Brain microvascular endothelial cell (primary cell): Measurements from ENCODE around the gene OSBPL10.

Source experiments
- DNase-seq: peaks from one replicate; pipeline ENCODE4 v3.0.0-alpha.2; 2020
- H3K27ac ChIP-seq: fragments of 250-450 bp; sonication (Bioruptor Pico); 2 replicates; pipeline ENCODE4 v1.5.1; 2020; ENCODE audit warnings: mild to moderate bottlenecking, moderate library complexity
- H3K27me3 ChIP-seq: fragments of 250-450 bp; sonication (Bioruptor Pico); replicated peaks from 2 replicates; pipeline ENCODE4 v1.5.1; 2020; ENCODE audit warnings: mild to moderate bottlenecking
- H3K36me3 ChIP-seq: fragments of 250-450 bp; sonication (Bioruptor Pico); replicated peaks from 2 replicates; pipeline ENCODE4 v1.5.1; 2020; ENCODE audit warnings: mild to moderate bottlenecking
- H3K4me3 ChIP-seq: 2 replicates; pipeline ENCODE4 v1.5.1; 2011; ENCODE audit warnings: low read depth, mild to moderate bottlenecking, control low read depth, low read length, moderate library complexity
- in situ Hi-C: cut with HindIII; loops from 2 replicates; pipeline ENCODE4 v1.10.0; 2017; ENCODE audit warnings: low sequenced_read_pairs, low pct_ligation_motif_present
- TF ChIP-seq, protein P1 (sequence below): IDR thresholded peaks from 2 replicates; pipeline ENCODE4 v1.5.1; 2011; ENCODE audit warnings: low read depth, mild to moderate bottlenecking, moderate library complexity, low read length, control low read depth, inconsistent platforms; ENCODE audit errors: missing control alignments

The OSBPL10 gene

DNA sequence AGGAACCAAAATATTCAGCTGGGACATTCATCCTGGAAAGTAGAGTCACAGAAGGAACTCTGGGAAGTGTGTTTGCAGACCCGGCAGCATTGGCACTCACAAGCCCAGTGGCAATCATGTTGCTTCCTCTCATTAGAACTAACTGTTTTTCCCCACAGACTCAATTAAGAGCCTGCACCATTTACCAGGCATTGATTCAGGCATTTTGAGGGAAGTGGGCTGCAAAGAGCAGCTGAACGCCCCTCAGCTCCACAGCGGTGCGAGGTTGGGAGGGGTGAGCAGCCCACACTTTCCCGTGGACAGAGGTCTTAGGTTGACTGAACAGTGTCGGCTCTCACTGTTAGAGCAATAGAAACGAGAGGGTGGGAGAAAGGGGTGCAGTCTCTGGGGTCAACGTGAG is 304.5 kb downstream of the OSBPL10 start:
- no peak overlapping the region for H3K27ac ChIP-seq
- in situ Hi-C loops, result no loop called here
- TF ChIP-seq, protein P1, sequence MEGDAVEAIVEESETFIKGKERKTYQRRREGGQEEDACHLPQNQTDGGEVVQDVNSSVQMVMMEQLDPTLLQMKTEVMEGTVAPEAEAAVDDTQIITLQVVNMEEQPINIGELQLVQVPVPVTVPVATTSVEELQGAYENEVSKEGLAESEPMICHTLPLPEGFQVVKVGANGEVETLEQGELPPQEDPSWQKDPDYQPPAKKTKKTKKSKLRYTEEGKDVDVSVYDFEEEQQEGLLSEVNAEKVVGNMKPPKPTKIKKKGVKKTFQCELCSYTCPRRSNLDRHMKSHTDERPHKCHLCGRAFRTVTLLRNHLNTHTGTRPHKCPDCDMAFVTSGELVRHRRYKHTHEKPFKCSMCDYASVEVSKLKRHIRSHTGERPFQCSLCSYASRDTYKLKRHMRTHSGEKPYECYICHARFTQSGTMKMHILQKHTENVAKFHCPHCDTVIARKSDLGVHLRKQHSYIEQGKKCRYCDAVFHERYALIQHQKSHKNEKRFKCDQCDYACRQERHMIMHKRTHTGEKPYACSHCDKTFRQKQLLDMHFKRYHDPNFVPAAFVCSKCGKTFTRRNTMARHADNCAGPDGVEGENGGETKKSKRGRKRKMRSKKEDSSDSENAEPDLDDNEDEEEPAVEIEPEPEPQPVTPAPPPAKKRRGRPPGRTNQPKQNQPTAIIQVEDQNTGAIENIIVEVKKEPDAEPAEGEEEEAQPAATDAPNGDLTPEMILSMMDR, result no peak
- H3K4me3 ChIP-seq, result no peak overlapping the region
- no peaks in the 10 kb centered on the region for H3K27me3 ChIP-seq
- no peak for DNase-seq
- no peaks in the 10 kb centered on the region for H3K36me3 ChIP-seq

DNA sequence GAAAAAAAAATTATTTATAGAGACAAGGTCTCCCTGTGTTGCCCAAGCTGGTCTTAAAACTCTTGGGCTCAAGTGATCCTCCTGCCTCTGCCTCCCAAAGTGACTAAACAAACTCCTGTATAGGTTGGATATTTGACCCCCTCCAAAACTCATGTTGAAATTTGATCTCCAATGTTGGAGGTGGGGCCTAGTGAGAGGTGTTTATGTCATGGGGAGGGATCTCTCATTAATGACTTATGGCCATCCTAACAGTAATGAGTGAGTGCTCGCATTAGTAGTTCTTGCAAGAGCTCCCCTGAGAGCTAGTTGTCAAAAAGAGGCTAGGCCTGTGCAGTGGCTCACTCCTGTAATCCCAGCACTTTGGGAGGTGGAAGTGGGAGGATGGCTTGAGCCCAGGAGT is 307.1 kb downstream of the OSBPL10 start:
- in situ Hi-C loops, result no loop called here
- no peak overlapping the region for H3K4me3 ChIP-seq
- TF ChIP-seq, protein P1, result no peak
- no peaks in the 10 kb centered on the region for H3K36me3 ChIP-seq
- DNase-seq, result no peak
- H3K27ac ChIP-seq, result no peak overlapping the region
- H3K27me3 ChIP-seq, result no peaks in the 10 kb centered on the region

GRCh38 chr3:31671976-31672375 is 309.1 kb downstream of the OSBPL10 start:
- no peaks in the 10 kb centered on the region for H3K27me3 ChIP-seq
- TF ChIP-seq, protein P1, result no peak
- DNase-seq, result no peak
- no peak overlapping the region for H3K4me3 ChIP-seq
- in situ Hi-C loops, result no loop called here
- peaks cover 3% of the 10 kb centered on the region for H3K36me3 ChIP-seq
- H3K27ac ChIP-seq, result no peak overlapping the region

DNA sequence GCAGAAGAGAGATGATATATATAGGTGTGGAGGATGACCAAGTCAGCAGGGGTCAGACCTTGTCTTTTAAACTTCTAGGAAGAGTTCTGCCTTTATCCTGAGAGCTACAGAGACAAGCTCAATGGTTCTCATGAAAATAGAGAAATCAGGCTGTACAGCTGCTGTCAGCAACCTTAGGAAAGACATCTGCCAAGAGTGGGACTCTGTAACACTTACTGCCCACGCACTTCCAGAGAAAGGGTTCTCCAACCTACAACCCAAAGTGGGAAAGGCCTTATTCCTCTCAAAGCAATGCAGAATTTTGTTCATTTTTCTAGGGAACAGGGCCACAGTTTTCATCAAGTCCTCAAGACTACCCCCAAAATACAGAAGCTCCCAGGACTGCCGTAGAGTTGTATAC is 309.6 kb downstream of the OSBPL10 start:
- in situ Hi-C loops, result no loop called here
- DNase-seq, result no peak

DNA sequence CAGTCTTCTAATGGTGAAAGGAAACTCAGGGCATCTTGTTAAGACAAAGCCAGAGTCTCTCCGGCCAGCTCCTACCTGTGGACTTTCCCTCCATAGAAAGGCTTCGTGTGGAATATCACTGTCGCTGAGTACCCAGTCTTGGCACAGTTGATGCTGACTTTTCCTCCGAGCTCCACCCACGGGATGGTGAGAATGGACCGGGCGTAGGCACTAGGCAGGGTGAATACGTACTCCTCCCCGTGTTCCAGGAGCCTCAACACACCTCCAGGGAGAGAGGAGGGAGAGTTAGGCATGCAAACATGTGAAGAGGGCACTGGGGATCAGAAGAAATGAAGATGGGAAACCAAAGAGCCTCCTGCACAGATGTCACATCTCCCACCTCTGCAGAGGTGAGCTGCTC is 310.3 kb downstream of the OSBPL10 start:
- H3K4me3 ChIP-seq, result no peak overlapping the region
- no peak for DNase-seq
- in situ Hi-C loops, result no loop called here
- TF ChIP-seq, protein P1, result no peak
- H3K27me3 ChIP-seq, result no peaks in the 10 kb centered on the region
- H3K27ac ChIP-seq, result no peak overlapping the region
- H3K36me3 ChIP-seq, result peaks cover 3% of the 10 kb centered on the region

More for the DNA sequence above, 309.6 kb downstream of the OSBPL10 start:
- H3K4me3 ChIP-seq, result no peak overlapping the region
- TF ChIP-seq, protein P1, result no peak
- H3K27me3 ChIP-seq, result no peaks in the 10 kb centered on the region
- peaks cover 3% of the 10 kb centered on the region for H3K36me3 ChIP-seq
- H3K27ac ChIP-seq, result no peak overlapping the region

DNA sequence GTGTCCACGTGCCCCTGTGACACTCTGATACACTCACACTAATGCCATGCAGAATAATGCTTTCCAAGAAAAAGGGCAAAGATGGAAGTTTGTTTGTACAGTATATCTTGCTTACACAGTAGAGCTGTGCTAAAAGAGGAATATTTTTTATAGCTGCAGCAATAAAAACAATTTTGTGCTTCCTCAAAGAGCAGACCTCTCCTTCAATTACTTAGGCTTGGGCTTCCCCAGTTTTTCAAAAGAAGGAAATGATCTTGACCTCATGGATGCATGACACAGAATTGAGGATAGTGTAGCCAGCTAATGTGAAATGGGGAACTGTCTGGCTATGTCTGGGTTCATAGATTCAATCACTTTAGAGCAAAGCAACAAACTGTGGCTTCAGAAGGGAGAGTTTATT is 310.9 kb downstream of the OSBPL10 start:
- no peak overlapping the region for H3K27ac ChIP-seq
- DNase-seq, result no peak

More for the DNA sequence above, 310.9 kb downstream of the OSBPL10 start:
- Histone ChIP-seq H3K36me3 (peaks cover 3% of the 10 kb centered on the region), H3K4me3 (no peak overlapping the region), H3K27me3 (no peaks in the 10 kb centered on the region)
- TF ChIP-seq, protein P1, result no peak
- in situ Hi-C loops, result no loop called here
